GM11168 (cell line): ENCODE measurements around the gene LRRC36.

Source experiments
- in situ Hi-C: fragments of 300-500 bp; cut with MboI; formaldehyde crosslinking; loops from one replicate; pipeline ENCODE4 v1.12.0; 2022; ENCODE audit warnings: low sequenced_read_pairs; ENCODE audit not compliant: unreplicated experiment

Gene LRRC36

GRCh38 chr16:67387479-67388079 lies 61.0 kb downstream of the LRRC36 start:
- in situ Hi-C loops = no loop called here

- in situ Hi-C loops = no loop called here
Measured at GRCh38 chr16:67388191-67388590, 61.6 kb downstream of the LRRC36 start.

GRCh38 chr16:67388591-67388990 lies 62.0 kb downstream of the LRRC36 start:
- in situ Hi-C loops = no loop called here

GRCh38 chr16:67389911-67390815 lies 63.5 kb downstream of the LRRC36 start:
- in situ Hi-C loops = no loop called here

- in situ Hi-C loops = no loop called here
Measured at GRCh38 chr16:67390816-67391423, 64.3 kb downstream of the LRRC36 start.

GRCh38 chr16:67391424-67392300 lies 65.0 kb downstream of the LRRC36 start:
- in situ Hi-C loops = no loop called here

GRCh38 chr16:67392301-67393059 lies 65.9 kb downstream of the LRRC36 start:
- in situ Hi-C loops = no loop called here

- in situ Hi-C loops = no loop called here
Measured at GRCh38 chr16:67393111-67393787, 66.6 kb downstream of the LRRC36 start, which contains the start of gene TPPP3. TSS of gene TPPP3 (minus strand) at chr16:67393498. CDS start at chr16:67391111, 2,387 bp downstream.

- in situ Hi-C loops = no loop called here
Measured at GRCh38 chr16:67393788-67394154, 67.2 kb downstream of the LRRC36 start.

GRCh38 chr16:67394155-67395104 lies 67.8 kb downstream of the LRRC36 start:
- in situ Hi-C loops = no loop called here

- in situ Hi-C loops = no loop called here
Measured at GRCh38 chr16:67395105-67395457, 68.5 kb downstream of the LRRC36 start.

- in situ Hi-C loops = no loop called here
Measured at GRCh38 chr16:67395458-67396158, 69.0 kb downstream of the LRRC36 start.

GRCh38 chr16:67396159-67397035 lies 69.8 kb downstream of the LRRC36 start:
- in situ Hi-C loops = no loop called here

- in situ Hi-C loops = no loop called here
Measured at GRCh38 chr16:67397036-67397801, 70.6 kb downstream of the LRRC36 start.

- in situ Hi-C loops = no loop called here
Measured at GRCh38 chr16:67397812-67398545, 71.4 kb downstream of the LRRC36 start.
